Heart left ventricle (tissue), 13 donors: ENCODE results near the gene DOLPP1.

Experiments
- CTCF ChIP-seq, 12 donors: fragments of 200-600 bp; sonication (generic) in 4 of 12; IDR thresholded peaks; one replicate each; pipeline versions ENCODE4 v1.5.0 to v1.8.0; 2018 to 2022; ENCODE audit warnings: antibody characterized with exemption in 12 of 12, mild to moderate bottlenecking in 5 of 12
- POLR2A ChIP-seq, 2 donors: fragments of 450-650 bp; IDR thresholded peaks; one replicate each; pipeline ENCODE4 v1.6.1; 2017; ENCODE audit warnings: antibody characterized with exemption in 2 of 2, mild to moderate bottlenecking in 2 of 2, moderate library complexity in 2 of 2
- donor health status: ischemic (EF 13 %, LVEDD 7.1; RV severe dilation, severe dysfunction).
- donor health status: DM: no; HTN: yes; CAD: no.
- donor health status: DM: no; HTN: no; CAD: no.
- donor health status: ischemic (EF 25% LVEDD 6.9; RV normal size, moderate dysfunction).
- donor health status: ischemic (EF 25% LVEDD 5.7; RV mildly dilated, moderate dysfunction).
- donor health status: ischemic (EF 35%, LVEDD 5.7; RV mildly dilated, moderate dysfunction).
- donor health status: nonischemic (EF 11% LVEDD 7.7; RV severe dilation, severe dysfunction).
- donor health status: DM: yes; HTN: yes; CAD: no.
- donor health status: PGD.
- donor health status: ischemic (EF 29% LVEDD 5.4; RV normal size, mild dysfunction).
- donor health status: nonischemic (EF 23%, LVEDD 6.1; RV moderate dilation, normal function).

GRCh38 chr9:129104051-129104450, 23.1 kb downstream of the DOLPP1 start:
- TF ChIP-seq CTCF (IDR thresholded peaks at IDR 0.05) (no peak), POLR2A (IDR thresholded peaks at IDR 0.05) (no peak)
